ENCODE data around the gene LYSET. TPM values are rescaled to one million over a fixed set of nuclear protein-coding genes. Genes with fewer than 3 reads are reported as not detected.

The LYSET gene
- total and polyA plus RNA-seq, 10 of the 15 experiments (the other 5 are each of a cell fraction or from before 2014, with no cell fraction given), result 11.9 to 34.5 (median 21.2) TPM

Other genes starting within 250 kb of the LYSET start
- 23.5 and 26.5 TPM in 2 replicates for gene ITPK1, start 69.4 kb upstream of the LYSET start, total RNA-seq (2014; rRNA removed)
- 15.9 and 21.9 TPM in 2 replicates for gene ITPK1, start 69.4 kb upstream of the LYSET start, total RNA-seq (2014; rRNA removed; fragmentation: Illumina TruSeq; extraction: Trizol)
- gene ITPK1, start 69.4 kb upstream of the LYSET start, total RNA-seq (2021), result 56.1 and 57.9 TPM in 2 replicates
- gene ITPK1, start 69.4 kb upstream of the LYSET start, polyA plus RNA-seq (2011; rRNA removed), result 33.3 and 73.2 TPM in 2 replicates
- 21.9 and 36.4 TPM in 2 replicates for gene ITPK1, start 69.4 kb upstream of the LYSET start, polyA plus RNA-seq (2014; fragmentation: Illumina TruSeq; extraction: Trizol)
- gene ITPK1, start 69.4 kb upstream of the LYSET start, polyA plus RNA-seq (2014; fragmentation: Nextera tagmentation; extraction: Ambion mirVana), result 1 to 10 TPM; 1.3 to 2.1 TPM
- 36.2 and 36.3 TPM in 2 replicates for gene ITPK1, start 69.4 kb upstream of the LYSET start, polyA plus RNA-seq (2014; rRNA removed)
- gene ITPK1, start 69.4 kb upstream of the LYSET start, polyA plus RNA-seq (2016; fragmentation: Nextera tagmentation; extraction: Ambion mirVana), result 10 to 100 TPM; 24.5 to 27.5 TPM
- 14.2 and 18.1 TPM in 2 replicates for gene MOAP1, start 420 bp upstream of the LYSET start, total RNA-seq (2014; rRNA removed)
- gene MOAP1, start 420 bp upstream of the LYSET start, total RNA-seq (2014; rRNA removed; fragmentation: Illumina TruSeq; extraction: Trizol), result 11.9 and 13.5 TPM in 2 replicates
- 12.1 and 12.5 TPM in 2 replicates for gene MOAP1, start 420 bp upstream of the LYSET start, total RNA-seq (2021)
- gene MOAP1, start 420 bp upstream of the LYSET start, polyA plus RNA-seq (2011; rRNA removed), result 51.9 and 59.0 TPM in 2 replicates
- 10.3 and 13.8 TPM in 2 replicates for gene MOAP1, start 420 bp upstream of the LYSET start, polyA plus RNA-seq (2014; fragmentation: Illumina TruSeq; extraction: Trizol)
- gene MOAP1, start 420 bp upstream of the LYSET start, polyA plus RNA-seq (2014; fragmentation: Nextera tagmentation; extraction: Ambion mirVana), result 1 to 10 TPM; 3.1 to 5.2 TPM
- gene MOAP1, start 420 bp upstream of the LYSET start, polyA plus RNA-seq (2014; rRNA removed), result 15.4 and 17.2 TPM in 2 replicates
- 1 to 10 TPM; 7.7 to 8.0 TPM for gene MOAP1, start 420 bp upstream of the LYSET start, polyA plus RNA-seq (2016; fragmentation: Nextera tagmentation; extraction: Ambion mirVana)
- gene GON7, start 21.7 kb downstream of the LYSET start, total RNA-seq (2014; rRNA removed), result 33.4 and 37.0 TPM in 2 replicates
- 29.2 and 32.6 TPM in 2 replicates for gene GON7, start 21.7 kb downstream of the LYSET start, total RNA-seq (2014; rRNA removed; fragmentation: Illumina TruSeq; extraction: Trizol)
- 18.5 and 21.6 TPM in 2 replicates for gene GON7, start 21.7 kb downstream of the LYSET start, total RNA-seq (2021)
- gene GON7, start 21.7 kb downstream of the LYSET start, polyA plus RNA-seq (2011; rRNA removed), result 40.3 and 59.8 TPM in 2 replicates
- 27.2 and 30.5 TPM in 2 replicates for gene GON7, start 21.7 kb downstream of the LYSET start, polyA plus RNA-seq (2014; fragmentation: Illumina TruSeq; extraction: Trizol)
- gene GON7, start 21.7 kb downstream of the LYSET start, polyA plus RNA-seq (2014; fragmentation: Nextera tagmentation; extraction: Ambion mirVana), result 10 to 100 TPM; 25.9 to 31.2 TPM
- 34.5 and 35.2 TPM in 2 replicates for gene GON7, start 21.7 kb downstream of the LYSET start, polyA plus RNA-seq (2014; rRNA removed)
- gene GON7, start 21.7 kb downstream of the LYSET start, polyA plus RNA-seq (2016; fragmentation: Nextera tagmentation; extraction: Ambion mirVana), result 10 to 100 TPM; 53.6 to 59.0 TPM
- 59.5 and 60.0 TPM in 2 replicates for gene UBR7, start 21.9 kb downstream of the LYSET start, total RNA-seq (2014; rRNA removed)
- gene UBR7, start 21.9 kb downstream of the LYSET start, total RNA-seq (2014; rRNA removed; fragmentation: Illumina TruSeq; extraction: Trizol), result 32.2 and 33.4 TPM in 2 replicates
- 33.1 and 36.6 TPM in 2 replicates for gene UBR7, start 21.9 kb downstream of the LYSET start, total RNA-seq (2021)
- 85.6 and 99.2 TPM in 2 replicates for gene UBR7, start 21.9 kb downstream of the LYSET start, polyA plus RNA-seq (2011; rRNA removed)
- gene UBR7, start 21.9 kb downstream of the LYSET start, polyA plus RNA-seq (2014; fragmentation: Illumina TruSeq; extraction: Trizol), result 47.3 and 59.0 TPM in 2 replicates
- gene UBR7, start 21.9 kb downstream of the LYSET start, polyA plus RNA-seq (2014; fragmentation: Nextera tagmentation; extraction: Ambion mirVana), result 10 to 100 TPM; 14.3 to 20.8 TPM
- gene UBR7, start 21.9 kb downstream of the LYSET start, polyA plus RNA-seq (2014; rRNA removed), result 52.6 and 67.0 TPM in 2 replicates
- 10 to 100 TPM; 63.3 to 66.7 TPM for gene UBR7, start 21.9 kb downstream of the LYSET start, polyA plus RNA-seq (2016; fragmentation: Nextera tagmentation; extraction: Ambion mirVana)
- gene BTBD7, start 147.7 kb downstream of the LYSET start, total RNA-seq (2014; rRNA removed), result 9.7 and 10.7 TPM in 2 replicates
- 11.5 and 12.6 TPM in 2 replicates for gene BTBD7, start 147.7 kb downstream of the LYSET start, total RNA-seq (2014; rRNA removed; fragmentation: Illumina TruSeq; extraction: Trizol)
- 14.1 and 17.0 TPM in 2 replicates for gene BTBD7, start 147.7 kb downstream of the LYSET start, total RNA-seq (2021)
- 14.6 and 16.5 TPM in 2 replicates for gene BTBD7, start 147.7 kb downstream of the LYSET start, polyA plus RNA-seq (2011; rRNA removed)
- gene BTBD7, start 147.7 kb downstream of the LYSET start, polyA plus RNA-seq (2014; fragmentation: Illumina TruSeq; extraction: Trizol), result 12.7 and 14.3 TPM in 2 replicates
- 1 to 10 TPM; 3.6 to 6.0 TPM for gene BTBD7, start 147.7 kb downstream of the LYSET start, polyA plus RNA-seq (2014; fragmentation: Nextera tagmentation; extraction: Ambion mirVana)
- 8.8 and 9.4 TPM in 2 replicates for gene BTBD7, start 147.7 kb downstream of the LYSET start, polyA plus RNA-seq (2014; rRNA removed)
- gene BTBD7, start 147.7 kb downstream of the LYSET start, polyA plus RNA-seq (2016; fragmentation: Nextera tagmentation; extraction: Ambion mirVana), result 1 to 10 TPM; 6.6 to 8.2 TPM
- not detected in 2 replicates for gene COX8C, start 161.9 kb downstream of the LYSET start, total RNA-seq (2014; rRNA removed)
- not detected in 2 replicates for gene COX8C, start 161.9 kb downstream of the LYSET start, total RNA-seq (2014; rRNA removed; fragmentation: Illumina TruSeq; extraction: Trizol)
- gene COX8C, start 161.9 kb downstream of the LYSET start, total RNA-seq (2021), result not detected in 2 replicates
- 0.71 TPM in 1 of 2 replicates, not detected in the other for gene COX8C, start 161.9 kb downstream of the LYSET start, polyA plus RNA-seq (2011; rRNA removed)
- not detected in 2 replicates for gene COX8C, start 161.9 kb downstream of the LYSET start, polyA plus RNA-seq (2014; fragmentation: Illumina TruSeq; extraction: Trizol)
- under 1 TPM in 1 of 2 experiments, not detected in 1; 0.15 TPM for gene COX8C, start 161.9 kb downstream of the LYSET start, polyA plus RNA-seq (2014; fragmentation: Nextera tagmentation; extraction: Ambion mirVana)
- gene COX8C, start 161.9 kb downstream of the LYSET start, polyA plus RNA-seq (2014; rRNA removed), result 0.20 TPM in 1 of 2 replicates, not detected in the other
- gene COX8C, start 161.9 kb downstream of the LYSET start, polyA plus RNA-seq (2016; fragmentation: Nextera tagmentation; extraction: Ambion mirVana), result not detected
- 0.16 and 0.17 TPM in 2 replicates for gene UNC79, start 245.6 kb downstream of the LYSET start, total RNA-seq (2014; rRNA removed)
- 0.22 and 0.23 TPM in 2 replicates for gene UNC79, start 245.6 kb downstream of the LYSET start, total RNA-seq (2014; rRNA removed; fragmentation: Illumina TruSeq; extraction: Trizol)
- gene UNC79, start 245.6 kb downstream of the LYSET start, total RNA-seq (2021), result 0.15 and 0.16 TPM in 2 replicates
- gene UNC79, start 245.6 kb downstream of the LYSET start, polyA plus RNA-seq (2011; rRNA removed), result 0.20 and 0.29 TPM in 2 replicates
- 0.12 and 0.14 TPM in 2 replicates for gene UNC79, start 245.6 kb downstream of the LYSET start, polyA plus RNA-seq (2014; fragmentation: Illumina TruSeq; extraction: Trizol)
- under 1 TPM; 0.05 to 0.13 TPM for gene UNC79, start 245.6 kb downstream of the LYSET start, polyA plus RNA-seq (2014; fragmentation: Nextera tagmentation; extraction: Ambion mirVana)
- 0.08 and 0.16 TPM in 2 replicates for gene UNC79, start 245.6 kb downstream of the LYSET start, polyA plus RNA-seq (2014; rRNA removed)
- under 1 TPM; 0.04 to 0.29 TPM for gene UNC79, start 245.6 kb downstream of the LYSET start, polyA plus RNA-seq (2016; fragmentation: Nextera tagmentation; extraction: Ambion mirVana)